Measurements from ENCODE around the gene ZNF385C. TPM values are rescaled to one million over a fixed set of nuclear protein-coding genes. Genes with fewer than 3 reads are reported as not detected.

Gene ZNF385C
- total and polyA plus RNA-seq, 2 of the 13 experiments (the other 11 are each of a cell fraction or from before 2014, with no cell fraction given), result 2.3 to 6.1 TPM

DNA sequence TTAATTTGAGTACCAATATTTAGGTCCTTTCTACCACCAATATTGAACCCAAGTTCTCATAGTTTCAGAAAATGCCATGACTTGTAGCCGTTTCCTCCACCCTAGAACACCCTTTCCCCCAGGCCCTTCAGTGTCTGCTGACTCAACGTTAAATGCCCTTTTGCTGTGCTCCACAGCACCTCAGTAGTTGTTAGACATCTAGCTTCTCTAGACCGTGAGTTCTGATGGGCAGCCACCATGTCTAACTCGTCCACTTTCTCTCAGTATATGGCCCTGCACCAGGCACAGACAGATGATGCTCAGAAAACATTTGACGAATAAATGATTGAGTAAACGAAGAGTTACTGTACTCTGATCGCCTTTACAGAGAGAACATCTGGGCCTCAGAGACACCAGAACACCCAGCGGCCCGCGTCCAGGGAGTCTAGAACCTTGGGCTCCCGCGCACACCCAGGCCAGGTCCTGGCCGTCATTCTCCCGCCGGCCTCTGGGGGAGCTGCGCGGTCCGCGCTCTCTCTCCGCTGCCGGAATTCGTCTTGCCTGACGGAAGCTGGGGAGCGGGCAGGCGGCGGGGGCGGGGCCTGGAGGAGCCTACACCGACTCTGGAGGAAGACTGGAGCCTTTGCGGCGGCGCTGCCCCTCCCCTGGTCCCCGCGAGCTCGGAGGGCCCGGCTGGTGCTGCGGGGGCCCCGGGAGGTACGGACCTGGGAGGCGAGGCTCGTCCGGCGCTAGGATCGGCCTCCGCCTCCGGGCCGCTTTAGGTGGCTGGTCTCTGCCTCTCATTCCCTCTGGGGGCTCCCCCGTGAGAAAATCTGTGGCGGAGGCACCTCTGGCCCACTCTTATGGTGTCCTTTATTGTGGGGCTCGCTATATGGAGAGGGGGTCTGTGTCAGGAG, 78.5 kb downstream of the ZNF385C start, which contains the start of gene NKIRAS2 (continued):
- TF ChIP-seq HCFC1 (IDR thresholded peaks at IDR 0.05; ENCODE audit: low read depth, low read length) (peak; percentile 62; the same call in 1 of the 2 replicates), TGIF2 (CRISPR knock-in tag; IDR thresholded peaks at IDR 0.05) (peak; percentile 38; the same call in 1 of the 2 replicates), JUND (CRISPR knock-in tag; IDR thresholded peaks at IDR 0.05) (peak; percentile 63; the same call in 1 of the 2 replicates), ZNF616 (CRISPR knock-in tag; IDR thresholded peaks at IDR 0.05; ENCODE audit: low read depth) (no peak), HMGA1 (CRISPR knock-in tag; conservative IDR thresholded peaks at IDR 0.05) (no peak), IRF2 (CRISPR knock-in tag; IDR thresholded peaks at IDR 0.05) (peak; percentile 96), KLF11 (CRISPR knock-in tag; IDR thresholded peaks at IDR 0.05) (no peak), TEAD2 (CRISPR knock-in tag; IDR thresholded peaks at IDR 0.05) (no peak), KDM1A (CRISPR knock-in tag; IDR thresholded peaks at IDR 0.05) (no peak), PRPF4 (IDR thresholded peaks at IDR 0.05; ENCODE audit: low read depth, low read length, poor library complexity, severe bottlenecking) (no peak), HES4 (CRISPR knock-in tag; IDR thresholded peaks at IDR 0.05; ENCODE audit: borderline replicate concordance) (no peak)
- TF ChIP-seq, protein P1, sequence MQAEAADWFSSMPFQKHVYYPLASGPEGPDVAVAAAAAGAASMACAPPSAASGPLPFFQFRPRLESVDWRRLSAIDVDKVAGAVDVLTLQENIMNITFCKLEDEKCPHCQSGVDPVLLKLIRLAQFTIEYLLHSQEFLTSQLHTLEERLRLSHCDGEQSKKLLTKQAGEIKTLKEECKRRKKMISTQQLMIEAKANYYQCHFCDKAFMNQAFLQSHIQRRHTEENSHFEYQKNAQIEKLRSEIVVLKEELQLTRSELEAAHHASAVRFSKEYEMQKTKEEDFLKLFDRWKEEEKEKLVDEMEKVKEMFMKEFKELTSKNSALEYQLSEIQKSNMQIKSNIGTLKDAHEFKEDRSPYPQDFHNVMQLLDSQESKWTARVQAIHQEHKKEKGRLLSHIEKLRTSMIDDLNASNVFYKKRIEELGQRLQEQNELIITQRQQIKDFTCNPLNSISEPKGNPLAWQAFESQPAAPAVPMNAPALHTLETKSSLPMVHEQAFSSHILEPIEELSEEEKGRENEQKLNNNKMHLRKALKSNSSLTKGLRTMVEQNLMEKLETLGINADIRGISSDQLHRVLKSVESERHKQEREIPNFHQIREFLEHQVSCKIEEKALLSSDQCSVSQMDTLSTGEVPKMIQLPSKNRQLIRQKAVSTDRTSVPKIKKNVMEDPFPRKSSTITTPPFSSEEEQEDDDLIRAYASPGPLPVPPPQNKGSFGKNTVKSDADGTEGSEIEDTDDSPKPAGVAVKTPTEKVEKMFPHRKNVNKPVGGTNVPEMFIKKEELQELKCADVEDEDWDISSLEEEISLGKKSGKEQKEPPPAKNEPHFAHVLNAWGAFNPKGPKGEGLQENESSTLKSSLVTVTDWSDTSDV (CRISPR knock-in tag; IDR thresholded peaks at IDR 0.05), result no peak
- TF ChIP-seq, protein P2, sequence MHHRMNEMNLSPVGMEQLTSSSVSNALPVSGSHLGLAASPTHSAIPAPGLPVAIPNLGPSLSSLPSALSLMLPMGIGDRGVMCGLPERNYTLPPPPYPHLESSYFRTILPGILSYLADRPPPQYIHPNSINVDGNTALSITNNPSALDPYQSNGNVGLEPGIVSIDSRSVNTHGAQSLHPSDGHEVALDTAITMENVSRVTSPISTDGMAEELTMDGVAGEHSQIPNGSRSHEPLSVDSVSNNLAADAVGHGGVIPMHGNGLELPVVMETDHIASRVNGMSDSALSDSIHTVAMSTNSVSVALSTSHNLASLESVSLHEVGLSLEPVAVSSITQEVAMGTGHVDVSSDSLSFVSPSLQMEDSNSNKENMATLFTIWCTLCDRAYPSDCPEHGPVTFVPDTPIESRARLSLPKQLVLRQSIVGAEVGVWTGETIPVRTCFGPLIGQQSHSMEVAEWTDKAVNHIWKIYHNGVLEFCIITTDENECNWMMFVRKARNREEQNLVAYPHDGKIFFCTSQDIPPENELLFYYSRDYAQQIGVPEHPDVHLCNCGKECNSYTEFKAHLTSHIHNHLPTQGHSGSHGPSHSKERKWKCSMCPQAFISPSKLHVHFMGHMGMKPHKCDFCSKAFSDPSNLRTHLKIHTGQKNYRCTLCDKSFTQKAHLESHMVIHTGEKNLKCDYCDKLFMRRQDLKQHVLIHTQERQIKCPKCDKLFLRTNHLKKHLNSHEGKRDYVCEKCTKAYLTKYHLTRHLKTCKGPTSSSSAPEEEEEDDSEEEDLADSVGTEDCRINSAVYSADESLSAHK (CRISPR knock-in tag; IDR thresholded peaks at IDR 0.05; ENCODE audit: borderline replicate concordance), result no peak
- TF ChIP-seq, protein P3, sequence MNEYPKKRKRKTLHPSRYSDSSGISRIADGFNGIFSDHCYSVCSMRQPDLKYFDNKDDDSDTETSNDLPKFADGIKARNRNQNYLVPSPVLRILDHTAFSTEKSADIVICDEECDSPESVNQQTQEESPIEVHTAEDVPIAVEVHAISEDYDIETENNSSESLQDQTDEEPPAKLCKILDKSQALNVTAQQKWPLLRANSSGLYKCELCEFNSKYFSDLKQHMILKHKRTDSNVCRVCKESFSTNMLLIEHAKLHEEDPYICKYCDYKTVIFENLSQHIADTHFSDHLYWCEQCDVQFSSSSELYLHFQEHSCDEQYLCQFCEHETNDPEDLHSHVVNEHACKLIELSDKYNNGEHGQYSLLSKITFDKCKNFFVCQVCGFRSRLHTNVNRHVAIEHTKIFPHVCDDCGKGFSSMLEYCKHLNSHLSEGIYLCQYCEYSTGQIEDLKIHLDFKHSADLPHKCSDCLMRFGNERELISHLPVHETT (CRISPR knock-in tag; conservative IDR thresholded peaks at IDR 0.05), result peak; percentile 99
- TF ChIP-seq, protein P4, sequence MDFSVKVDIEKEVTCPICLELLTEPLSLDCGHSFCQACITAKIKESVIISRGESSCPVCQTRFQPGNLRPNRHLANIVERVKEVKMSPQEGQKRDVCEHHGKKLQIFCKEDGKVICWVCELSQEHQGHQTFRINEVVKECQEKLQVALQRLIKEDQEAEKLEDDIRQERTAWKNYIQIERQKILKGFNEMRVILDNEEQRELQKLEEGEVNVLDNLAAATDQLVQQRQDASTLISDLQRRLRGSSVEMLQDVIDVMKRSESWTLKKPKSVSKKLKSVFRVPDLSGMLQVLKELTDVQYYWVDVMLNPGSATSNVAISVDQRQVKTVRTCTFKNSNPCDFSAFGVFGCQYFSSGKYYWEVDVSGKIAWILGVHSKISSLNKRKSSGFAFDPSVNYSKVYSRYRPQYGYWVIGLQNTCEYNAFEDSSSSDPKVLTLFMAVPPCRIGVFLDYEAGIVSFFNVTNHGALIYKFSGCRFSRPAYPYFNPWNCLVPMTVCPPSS (IDR thresholded peaks at IDR 0.05), result no peak
- TF ChIP-seq, protein P5, sequence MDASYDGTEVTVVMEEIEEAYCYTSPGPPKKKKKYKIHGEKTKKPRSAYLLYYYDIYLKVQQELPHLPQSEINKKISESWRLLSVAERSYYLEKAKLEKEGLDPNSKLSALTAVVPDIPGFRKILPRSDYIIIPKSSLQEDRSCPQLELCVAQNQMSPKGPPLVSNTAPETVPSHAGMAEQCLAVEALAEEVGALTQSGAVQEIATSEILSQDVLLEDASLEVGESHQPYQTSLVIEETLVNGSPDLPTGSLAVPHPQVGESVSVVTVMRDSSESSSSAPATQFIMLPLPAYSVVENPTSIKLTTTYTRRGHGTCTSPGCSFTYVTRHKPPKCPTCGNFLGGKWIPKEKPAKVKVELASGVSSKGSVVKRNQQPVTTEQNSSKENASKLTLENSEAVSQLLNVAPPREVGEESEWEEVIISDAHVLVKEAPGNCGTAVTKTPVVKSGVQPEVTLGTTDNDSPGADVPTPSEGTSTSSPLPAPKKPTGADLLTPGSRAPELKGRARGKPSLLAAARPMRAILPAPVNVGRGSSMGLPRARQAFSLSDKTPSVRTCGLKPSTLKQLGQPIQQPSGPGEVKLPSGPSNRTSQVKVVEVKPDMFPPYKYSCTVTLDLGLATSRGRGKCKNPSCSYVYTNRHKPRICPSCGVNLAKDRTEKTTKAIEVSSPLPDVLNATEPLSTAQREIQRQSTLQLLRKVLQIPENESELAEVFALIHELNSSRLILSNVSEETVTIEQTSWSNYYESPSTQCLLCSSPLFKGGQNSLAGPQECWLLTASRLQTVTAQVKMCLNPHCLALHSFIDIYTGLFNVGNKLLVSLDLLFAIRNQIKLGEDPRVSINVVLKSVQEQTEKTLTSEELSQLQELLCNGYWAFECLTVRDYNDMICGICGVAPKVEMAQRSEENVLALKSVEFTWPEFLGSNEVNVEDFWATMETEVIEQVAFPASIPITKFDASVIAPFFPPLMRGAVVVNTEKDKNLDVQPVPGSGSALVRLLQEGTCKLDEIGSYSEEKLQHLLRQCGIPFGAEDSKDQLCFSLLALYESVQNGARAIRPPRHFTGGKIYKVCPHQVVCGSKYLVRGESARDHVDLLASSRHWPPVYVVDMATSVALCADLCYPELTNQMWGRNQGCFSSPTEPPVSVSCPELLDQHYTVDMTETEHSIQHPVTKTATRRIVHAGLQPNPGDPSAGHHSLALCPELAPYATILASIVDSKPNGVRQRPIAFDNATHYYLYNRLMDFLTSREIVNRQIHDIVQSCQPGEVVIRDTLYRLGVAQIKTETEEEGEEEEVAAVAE (CRISPR knock-in tag; IDR thresholded peaks at IDR 0.05; ENCODE audit: borderline replicate concordance), result peak; percentile 93; the same call in 1 of the 2 replicates
